OCI-LY1 (cell line): ENCODE results near the gene RRP8.
A peak's percentile ranks its signal among the peaks of the same experiment; 100 is the strongest.

Experiments used
- H2AFZ ChIP-seq: fragments of 200-600 bp; sonication (generic), shearing (Covaris generic); 2 replicates; pipeline ENCODE4 v1.6.0; 2014; ENCODE audit warnings: antibody characterized with exemption, mild to moderate bottlenecking, low read length
- H3F3A ChIP-seq: fragments of 200-600 bp; sonication (generic), shearing (Covaris generic); 2 replicates; pipeline ENCODE4 v1.6.0; 2014; ENCODE audit warnings: mild to moderate bottlenecking, antibody characterized with exemption, low read length, moderate library complexity; ENCODE audit not compliant: insufficient read depth
- H3K27ac ChIP-seq: fragments of 200-600 bp; sonication (generic); 2 replicates; pipeline ENCODE4 v1.5.1; 2014; ENCODE audit warnings: low read length, mixed run types, mild to moderate bottlenecking, low read depth; ENCODE audit not compliant: poor library complexity, severe bottlenecking
- H3K27me3 ChIP-seq: fragments of 200-600 bp; sonication (generic); 2 replicates; pipeline ENCODE4 v1.6.0; 2014; ENCODE audit warnings: antibody characterized with exemption, mild to moderate bottlenecking, low read length, moderate library complexity; ENCODE audit not compliant: insufficient read depth
- H3K36me3 ChIP-seq: fragments of 200-600 bp; sonication (generic); 2 replicates; pipeline ENCODE4 v1.6.1; 2014; ENCODE audit warnings: mild to moderate bottlenecking, antibody characterized with exemption, low read length, moderate library complexity, mixed read lengths; ENCODE audit not compliant: insufficient read depth
- H3K4me1 ChIP-seq: fragments of 200-600 bp; sonication (generic); 2 replicates; pipeline ENCODE4 v1.5.1; 2014; ENCODE audit warnings: mild to moderate bottlenecking, low read length, moderate library complexity; ENCODE audit not compliant: insufficient read depth, severe bottlenecking
- H3K4me2 ChIP-seq: fragments of 200-600 bp; sonication (generic), shearing (Covaris generic); 2 replicates; pipeline ENCODE4 v1.6.1; 2014; ENCODE audit warnings: low read length
- H3K4me3 ChIP-seq: fragments of 200-600 bp; sonication (generic); 2 replicates; pipeline ENCODE4 v1.5.1; 2014; ENCODE audit warnings: low read length, low read depth, mild to moderate bottlenecking, mixed read lengths; ENCODE audit not compliant: poor library complexity, severe bottlenecking
- H3K79me2 ChIP-seq: fragments of 200-600 bp; shearing (Covaris generic); 2 replicates; pipeline ENCODE4 v1.6.1; 2016; ENCODE audit warnings: mixed run types, low read length, mixed read lengths; ENCODE audit not compliant: insufficient read depth
- H3K9ac ChIP-seq: fragments of 200-600 bp; sonication (generic), shearing (Covaris generic); 2 replicates; pipeline ENCODE4 v1.6.1; 2014; ENCODE audit warnings: mild to moderate bottlenecking, low read length, mixed read lengths
- H3K9me2 ChIP-seq: fragments of 200-600 bp; sonication (generic), shearing (Covaris generic); 2 replicates; pipeline ENCODE4 v1.6.1; 2014; ENCODE audit warnings: low read depth, mild to moderate bottlenecking, low read length, mixed read lengths
- H3K9me3 ChIP-seq: fragments of 200-600 bp; shearing (Covaris generic); 2 replicates; pipeline ENCODE4 v1.6.1; 2014; ENCODE audit warnings: low read length, mixed read lengths
- H4K20me1 ChIP-seq: fragments of 200-600 bp; sonication (generic), shearing (Covaris generic); 2 replicates; pipeline ENCODE4 v1.6.0; 2016; ENCODE audit warnings: mild to moderate bottlenecking, low read length; ENCODE audit not compliant: insufficient read depth
- CTCF ChIP-seq: fragments of 200-600 bp; sonication (generic), shearing (Covaris generic); IDR thresholded peaks from 2 replicates; pipeline ENCODE4 v1.5.1; 2017; ENCODE audit warnings: mild to moderate bottlenecking, antibody characterized with exemption, low read length, moderate library complexity, mixed read lengths
- EZH2 ChIP-seq: fragments of 200-600 bp; sonication (generic), shearing (Covaris generic); IDR thresholded peaks from 2 replicates; pipeline ENCODE4 v1.8.0; 2017; ENCODE audit warnings: borderline replicate concordance, mixed run types, mild to moderate bottlenecking, antibody characterized with exemption, low read length, moderate library complexity, mixed read lengths

Gene RRP8

DNA sequence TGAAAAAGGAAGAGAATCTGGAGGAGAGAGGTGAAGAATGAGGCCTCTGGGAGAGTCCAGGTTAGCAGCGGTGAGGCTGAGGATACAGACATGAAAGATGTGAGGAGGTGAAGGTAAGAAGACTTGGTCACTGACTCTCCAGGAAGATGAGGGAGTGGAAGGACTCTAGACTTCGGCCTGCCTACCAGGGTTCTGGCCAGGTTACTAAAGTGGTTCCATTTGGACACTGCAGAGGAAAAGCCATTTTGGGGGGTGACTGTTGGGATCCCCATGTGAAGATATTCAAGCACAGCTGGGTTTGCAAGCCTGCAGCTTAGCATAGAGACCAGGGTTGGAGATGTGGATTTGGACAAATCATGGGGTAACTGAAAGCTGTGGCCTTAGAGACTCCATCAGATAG is 44.4 kb upstream of the RRP8 start:
- H3K4me3 ChIP-seq: no peak overlapping the region
- H3K4me2 ChIP-seq: no peak overlapping the region
- no peak overlapping the region for H3K9ac ChIP-seq
- 0 out of 2 replicates have a peak, but pooled peaks cover 5% of the 10 kb centered on the region for H3K27me3 ChIP-seq
- TF ChIP-seq EZH2 (no peak), CTCF (no peak)
- H3K27ac ChIP-seq: no peak overlapping the region
- no peaks in the 10 kb centered on the region for H3K36me3 ChIP-seq
- no peak overlapping the region for H2AFZ ChIP-seq
- H4K20me1 ChIP-seq: no peaks in the 10 kb centered on the region
- H3F3A ChIP-seq: no peaks in the 10 kb centered on the region
- H3K9me2 ChIP-seq: no peaks in the 10 kb centered on the region
- no peaks in the 10 kb centered on the region for H3K9me3 ChIP-seq
- H3K79me2 ChIP-seq: no peaks in the 10 kb centered on the region
- H3K4me1 ChIP-seq: peaks cover 12% of the 10 kb centered on the region

GRCh38 chr11:6646918-6647679 is 43.7 kb upstream of the RRP8 start:
- Histone ChIP-seq H3K27ac (no peak overlapping the region), H3K9me3 (no peaks in the 10 kb centered on the region), H3K79me2 (no peaks in the 10 kb centered on the region), H3K9ac (no peak overlapping the region), H3K9me2 (no peaks in the 10 kb centered on the region), H3F3A (no peaks in the 10 kb centered on the region), H3K4me2 (peak overlapping the region; percentile 10; the same call in 1 of the 2 replicates), H3K27me3 (0 out of 2 replicates have a peak, but pooled peaks cover 6% of the 10 kb centered on the region), H3K4me3 (no peak overlapping the region), H3K4me1 (peaks cover 12% of the 10 kb centered on the region), H3K36me3 (no peaks in the 10 kb centered on the region), H4K20me1 (no peaks in the 10 kb centered on the region), H2AFZ (no peak overlapping the region)
- TF ChIP-seq EZH2 (no peak), CTCF (no peak)

- Histone ChIP-seq H3K79me2 (no peaks in the 10 kb centered on the region), H3F3A (no peaks in the 10 kb centered on the region), H3K4me1 (peaks cover 12% of the 10 kb centered on the region), H3K4me3 (no peak overlapping the region), H3K9me2 (no peaks in the 10 kb centered on the region), H2AFZ (no peak overlapping the region), H3K36me3 (no peaks in the 10 kb centered on the region), H3K27ac (no peak overlapping the region), H3K9ac (no peak overlapping the region), H3K9me3 (no peaks in the 10 kb centered on the region), H3K4me2 (peak overlapping the region; percentile 10; the same call in 1 of the 2 replicates), H3K27me3 (0 out of 2 replicates have a peak, but pooled peaks cover 6% of the 10 kb centered on the region), H4K20me1 (no peaks in the 10 kb centered on the region)
- TF ChIP-seq EZH2: no peak
- TF ChIP-seq CTCF: no peak
Observed at GRCh38 chr11:6646576-6646917, 43.1 kb upstream of the RRP8 start.
